IPS DF 6.9 (cell line): ENCODE results near the gene KCNH2.

Source experiments
- DNase-seq: peaks from one replicate; pipeline ENCODE4 v3.0.0-alpha.2; 2013; ENCODE audit warnings: low read depth, low spot score
- H3K27ac ChIP-seq: one replicate; pipeline ENCODE4 v1.5.1; 2013; ENCODE audit warnings: low read length, control low read depth
- H3K27me3 ChIP-seq: 2 replicates; pipeline ENCODE4 v1.6.1; 2013; ENCODE audit warnings: mild to moderate bottlenecking, low read length; ENCODE audit not compliant: control insufficient read depth, insufficient read depth
- H3K36me3 ChIP-seq: 2 replicates; pipeline ENCODE4 v1.6.1; 2013; ENCODE audit warnings: low read length; ENCODE audit not compliant: control insufficient read depth, insufficient read depth
- H3K4me1 ChIP-seq: 2 replicates; pipeline ENCODE4 v1.6.1; 2013; ENCODE audit warnings: low read length; ENCODE audit not compliant: control insufficient read depth, insufficient read depth
- H3K4me3 ChIP-seq: 2 replicates; pipeline ENCODE4 v1.5.1; 2013; ENCODE audit warnings: mild to moderate bottlenecking, low read length
- H3K9me3 ChIP-seq: 2 replicates; pipeline ENCODE4 v1.6.1; 2013; ENCODE audit warnings: low read length, inconsistent platforms; ENCODE audit not compliant: control insufficient read depth, insufficient read depth
- WGBS: extraction: QIAGEN DNeasy Blood & Tissue Kit; methylation state at CpG from one replicate; pipeline ENCODE4 v1.1.7; 2013; ENCODE audit warnings: mixed read lengths, missing lambda C conversion rate; ENCODE audit not compliant: insufficient read length, insufficient coverage; 5-methylcytosine and 5-hydroxymethylcytosine counted together

Gene KCNH2

GRCh38 chr7:150940431-150941102, 37.6 kb downstream of the KCNH2 start:
- no peak overlapping the region for H3K4me3 ChIP-seq
- no peaks in the 10 kb centered on the region for H3K9me3 ChIP-seq
- peaks cover 5% of the 10 kb centered on the region for H3K4me1 ChIP-seq
- H3K36me3 ChIP-seq, result no peaks in the 10 kb centered on the region
- no peaks in the 10 kb centered on the region for H3K27me3 ChIP-seq
- 100% methylated on average over 1 of the region's 11 CpGs for WGBS
- no peak overlapping the region for H3K27ac ChIP-seq
- no peak for DNase-seq

GRCh38 chr7:150939466-150939865, 38.7 kb downstream of the KCNH2 start:
- Histone ChIP-seq H3K27me3 (no peaks in the 10 kb centered on the region), H3K36me3 (no peaks in the 10 kb centered on the region), H3K9me3 (no peaks in the 10 kb centered on the region), H3K4me3 (no peak overlapping the region), H3K4me1 (peaks cover 5% of the 10 kb centered on the region), H3K27ac (no peak overlapping the region)
- DNase-seq, result no peak

- DNase-seq, result no peak
- Histone ChIP-seq H3K4me1 (peaks cover 5% of the 10 kb centered on the region), H3K27ac (no peak overlapping the region), H3K9me3 (no peaks in the 10 kb centered on the region), H3K27me3 (no peaks in the 10 kb centered on the region), H3K36me3 (no peaks in the 10 kb centered on the region), H3K4me3 (no peak overlapping the region)
- no CpG with 5 or more reads among the region's 2 CpGs for WGBS
These were observed 39.1 kb downstream of the KCNH2 start for GRCh38 chr7:150939052-150939451.

GRCh38 chr7:150938566-150938965, 39.6 kb downstream of the KCNH2 start:
- peaks cover 5% of the 10 kb centered on the region for H3K4me1 ChIP-seq
- H3K27ac ChIP-seq, result no peak overlapping the region
- no peaks in the 10 kb centered on the region for H3K27me3 ChIP-seq
- H3K4me3 ChIP-seq, result no peak overlapping the region
- no peaks in the 10 kb centered on the region for H3K36me3 ChIP-seq
- WGBS, result no CpG with 5 or more reads among the region's 4 CpGs
- DNase-seq, result no peak
- H3K9me3 ChIP-seq, result no peaks in the 10 kb centered on the region

- Histone ChIP-seq H3K27ac (no peak overlapping the region), H3K36me3 (no peaks in the 10 kb centered on the region), H3K27me3 (no peaks in the 10 kb centered on the region), H3K4me1 (peaks cover 5% of the 10 kb centered on the region), H3K9me3 (no peaks in the 10 kb centered on the region), H3K4me3 (no peak overlapping the region)
- WGBS, result no CpG with 5 or more reads among the region's 15 CpGs
- no peak for DNase-seq
These were observed 40.1 kb downstream of the KCNH2 start for GRCh38 chr7:150937848-150938561.

GRCh38 chr7:150936018-150936417, 42.1 kb downstream of the KCNH2 start:
- Histone ChIP-seq H3K27ac (no peak overlapping the region), H3K4me3 (no peak overlapping the region), H3K27me3 (no peaks in the 10 kb centered on the region), H3K9me3 (no peaks in the 10 kb centered on the region), H3K36me3 (no peaks in the 10 kb centered on the region), H3K4me1 (no peaks in the 10 kb centered on the region)
- no CpG with 5 or more reads among the region's 9 CpGs for WGBS
- DNase-seq, result no peak

- H3K4me1 ChIP-seq, result no peaks in the 10 kb centered on the region
- WGBS, result no CpG with 5 or more reads among the region's 4 CpGs
- H3K4me3 ChIP-seq, result no peak overlapping the region
- no peak overlapping the region for H3K27ac ChIP-seq
- H3K9me3 ChIP-seq, result no peaks in the 10 kb centered on the region
- no peaks in the 10 kb centered on the region for H3K27me3 ChIP-seq
- no peak for DNase-seq
- H3K36me3 ChIP-seq, result no peaks in the 10 kb centered on the region
These were observed 43.0 kb downstream of the KCNH2 start for GRCh38 chr7:150935149-150935548.

GRCh38 chr7:150934045-150934766, 43.9 kb downstream of the KCNH2 start:
- no peak overlapping the region for H3K27ac ChIP-seq
- no peak for DNase-seq
- no peaks in the 10 kb centered on the region for H3K27me3 ChIP-seq
- H3K9me3 ChIP-seq, result no peaks in the 10 kb centered on the region
- WGBS, result no CpG with 5 or more reads among the region's 6 CpGs
- no peaks in the 10 kb centered on the region for H3K4me1 ChIP-seq
- H3K4me3 ChIP-seq, result no peak overlapping the region
- H3K36me3 ChIP-seq, result no peaks in the 10 kb centered on the region

GRCh38 chr7:150931199-150931869, 46.8 kb downstream of the KCNH2 start:
- no peak overlapping the region for H3K27ac ChIP-seq
- no peaks in the 10 kb centered on the region for H3K36me3 ChIP-seq
- no peak for DNase-seq
- H3K9me3 ChIP-seq, result no peaks in the 10 kb centered on the region
- no CpG with 5 or more reads among the region's 7 CpGs for WGBS
- H3K4me1 ChIP-seq, result no peaks in the 10 kb centered on the region
- H3K27me3 ChIP-seq, result no peaks in the 10 kb centered on the region
- H3K4me3 ChIP-seq, result no peak overlapping the region

- no peaks in the 10 kb centered on the region for H3K36me3 ChIP-seq
- H3K27me3 ChIP-seq, result no peaks in the 10 kb centered on the region
- WGBS, result no CpG with 5 or more reads among the region's 3 CpGs
- no peak for DNase-seq
- H3K27ac ChIP-seq, result no peak overlapping the region
- H3K4me1 ChIP-seq, result no peaks in the 10 kb centered on the region
- no peaks in the 10 kb centered on the region for H3K9me3 ChIP-seq
- H3K4me3 ChIP-seq, result no peak overlapping the region
These were observed 49.6 kb downstream of the KCNH2 start for GRCh38 chr7:150928541-150928940.
